ENCODE results near the gene SLC37A1. TPM values are rescaled to one million over a fixed set of nuclear protein-coding genes. Genes with fewer than 3 reads are reported as not detected.

The SLC37A1 gene
- total and polyA plus RNA-seq, 2 of the 13 experiments (the other 11 are each of a cell fraction or from before 2014, with no cell fraction given) = 0.22 to 0.40 TPM

DNA sequence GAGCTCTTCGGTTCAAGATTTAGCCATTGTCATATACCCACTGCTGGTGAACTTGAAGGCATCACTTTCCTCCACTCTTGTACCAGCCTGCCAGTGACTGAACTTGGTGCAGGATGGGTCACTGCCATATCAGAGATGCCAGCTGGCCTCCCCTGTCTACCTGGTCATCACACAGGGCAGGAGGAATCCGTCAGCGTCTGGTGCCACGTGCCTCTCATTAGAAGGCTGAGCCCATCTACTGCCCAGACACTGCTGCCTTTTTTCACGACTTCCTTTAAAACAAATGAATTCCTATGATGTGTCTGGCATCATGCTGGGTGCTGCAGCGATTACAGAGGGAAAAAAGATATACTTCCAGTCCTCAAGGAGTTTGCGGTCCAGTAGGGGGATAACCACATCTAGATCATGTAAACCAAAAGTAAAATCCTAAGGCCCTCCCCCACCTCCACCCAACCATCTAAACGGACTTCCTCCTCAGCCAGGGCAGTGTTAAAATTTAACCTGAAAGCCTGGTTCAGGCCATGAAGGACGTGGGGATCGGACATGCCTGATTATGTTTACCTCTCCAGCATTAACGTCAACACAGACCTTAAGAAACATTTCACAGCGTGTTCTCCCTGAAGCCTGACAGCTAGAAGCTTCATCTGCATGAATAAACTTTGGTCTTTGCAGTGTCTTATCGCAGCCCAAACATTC, 110.6 kb downstream of the SLC37A1 start (continued):
- TF ChIP-seq, protein P1, sequence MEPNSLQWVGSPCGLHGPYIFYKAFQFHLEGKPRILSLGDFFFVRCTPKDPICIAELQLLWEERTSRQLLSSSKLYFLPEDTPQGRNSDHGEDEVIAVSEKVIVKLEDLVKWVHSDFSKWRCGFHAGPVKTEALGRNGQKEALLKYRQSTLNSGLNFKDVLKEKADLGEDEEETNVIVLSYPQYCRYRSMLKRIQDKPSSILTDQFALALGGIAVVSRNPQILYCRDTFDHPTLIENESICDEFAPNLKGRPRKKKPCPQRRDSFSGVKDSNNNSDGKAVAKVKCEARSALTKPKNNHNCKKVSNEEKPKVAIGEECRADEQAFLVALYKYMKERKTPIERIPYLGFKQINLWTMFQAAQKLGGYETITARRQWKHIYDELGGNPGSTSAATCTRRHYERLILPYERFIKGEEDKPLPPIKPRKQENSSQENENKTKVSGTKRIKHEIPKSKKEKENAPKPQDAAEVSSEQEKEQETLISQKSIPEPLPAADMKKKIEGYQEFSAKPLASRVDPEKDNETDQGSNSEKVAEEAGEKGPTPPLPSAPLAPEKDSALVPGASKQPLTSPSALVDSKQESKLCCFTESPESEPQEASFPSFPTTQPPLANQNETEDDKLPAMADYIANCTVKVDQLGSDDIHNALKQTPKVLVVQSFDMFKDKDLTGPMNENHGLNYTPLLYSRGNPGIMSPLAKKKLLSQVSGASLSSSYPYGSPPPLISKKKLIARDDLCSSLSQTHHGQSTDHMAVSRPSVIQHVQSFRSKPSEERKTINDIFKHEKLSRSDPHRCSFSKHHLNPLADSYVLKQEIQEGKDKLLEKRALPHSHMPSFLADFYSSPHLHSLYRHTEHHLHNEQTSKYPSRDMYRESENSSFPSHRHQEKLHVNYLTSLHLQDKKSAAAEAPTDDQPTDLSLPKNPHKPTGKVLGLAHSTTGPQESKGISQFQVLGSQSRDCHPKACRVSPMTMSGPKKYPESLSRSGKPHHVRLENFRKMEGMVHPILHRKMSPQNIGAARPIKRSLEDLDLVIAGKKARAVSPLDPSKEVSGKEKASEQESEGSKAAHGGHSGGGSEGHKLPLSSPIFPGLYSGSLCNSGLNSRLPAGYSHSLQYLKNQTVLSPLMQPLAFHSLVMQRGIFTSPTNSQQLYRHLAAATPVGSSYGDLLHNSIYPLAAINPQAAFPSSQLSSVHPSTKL (CRISPR knock-in tag; IDR thresholded peaks at IDR 0.05) = peak; percentile 41; the same call in 1 of the 2 replicates
- TF ChIP-seq POLR2AphosphoS5 (IDR thresholded peaks at IDR 0.05; ENCODE audit: low read depth, low read length) (0 out of 2 replicates have a peak, but pooled peaks have one; percentile 27), TEAD3 (CRISPR knock-in tag; optimal IDR thresholded peaks at IDR 0.05; ENCODE audit: borderline replicate concordance) (no peak), ATF7 (IDR thresholded peaks at IDR 0.05) (no peak), ATF7 (CRISPR knock-in tag; IDR thresholded peaks at IDR 0.05) (0 out of 2 replicates have a peak, but pooled peaks have one; percentile 12), KAT8 (CRISPR knock-in tag; IDR thresholded peaks at IDR 0.05) (peak; percentile 34; the same call in 1 of the 2 replicates), ZNF772 (CRISPR knock-in tag; IDR thresholded peaks at IDR 0.05) (peak; percentile 29; the same call in 1 of the 2 replicates), ZMAT3 (CRISPR knock-in tag; conservative IDR thresholded peaks at IDR 0.05) (0 out of 2 replicates have a peak, but pooled peaks have one; percentile 43), ZNF556 (CRISPR knock-in tag; IDR thresholded peaks at IDR 0.05; ENCODE audit: borderline replicate concordance) (0 out of 2 replicates have a peak, but pooled peaks have one; percentile 38), SP2 (CRISPR knock-in tag; IDR thresholded peaks at IDR 0.05) (no peak), ASH2L (IDR thresholded peaks at IDR 0.05; ENCODE audit: insufficient read length, low read depth, low read length) (peak; percentile 16), ZNF816 (CRISPR knock-in tag; IDR thresholded peaks at IDR 0.05; ENCODE audit: borderline replicate concordance) (peak; percentile 62; the same call in 1 of the 2 replicates), PHF20 (CRISPR knock-in tag; IDR thresholded peaks at IDR 0.05) (no peak), SMYD3 (CRISPR knock-in tag; IDR thresholded peaks at IDR 0.05) (0 out of 2 replicates have a peak, but pooled peaks have one; percentile 39), HHEX (CRISPR knock-in tag; IDR thresholded peaks at IDR 0.05) (no peak), ZNF724P (CRISPR knock-in tag; IDR thresholded peaks at IDR 0.05; ENCODE audit: borderline replicate concordance) (no peak), ZNF792 (CRISPR knock-in tag; IDR thresholded peaks at IDR 0.05) (no peak), SPEN (CRISPR knock-in tag; IDR thresholded peaks at IDR 0.05; ENCODE audit: low read depth) (no peak), MED8 (CRISPR knock-in tag; IDR thresholded peaks at IDR 0.05; ENCODE audit: insufficient replicate concordance) (no peak), NFYC (CRISPR knock-in tag; IDR thresholded peaks at IDR 0.05) (no peak), GTF2F1 (IDR thresholded peaks at IDR 0.05; ENCODE audit: low read length) (no peak), AGO2 (optimal IDR thresholded peaks at IDR 0.05; ENCODE audit: low read depth, low read length) (no peak)
- TF ChIP-seq, protein P2, sequence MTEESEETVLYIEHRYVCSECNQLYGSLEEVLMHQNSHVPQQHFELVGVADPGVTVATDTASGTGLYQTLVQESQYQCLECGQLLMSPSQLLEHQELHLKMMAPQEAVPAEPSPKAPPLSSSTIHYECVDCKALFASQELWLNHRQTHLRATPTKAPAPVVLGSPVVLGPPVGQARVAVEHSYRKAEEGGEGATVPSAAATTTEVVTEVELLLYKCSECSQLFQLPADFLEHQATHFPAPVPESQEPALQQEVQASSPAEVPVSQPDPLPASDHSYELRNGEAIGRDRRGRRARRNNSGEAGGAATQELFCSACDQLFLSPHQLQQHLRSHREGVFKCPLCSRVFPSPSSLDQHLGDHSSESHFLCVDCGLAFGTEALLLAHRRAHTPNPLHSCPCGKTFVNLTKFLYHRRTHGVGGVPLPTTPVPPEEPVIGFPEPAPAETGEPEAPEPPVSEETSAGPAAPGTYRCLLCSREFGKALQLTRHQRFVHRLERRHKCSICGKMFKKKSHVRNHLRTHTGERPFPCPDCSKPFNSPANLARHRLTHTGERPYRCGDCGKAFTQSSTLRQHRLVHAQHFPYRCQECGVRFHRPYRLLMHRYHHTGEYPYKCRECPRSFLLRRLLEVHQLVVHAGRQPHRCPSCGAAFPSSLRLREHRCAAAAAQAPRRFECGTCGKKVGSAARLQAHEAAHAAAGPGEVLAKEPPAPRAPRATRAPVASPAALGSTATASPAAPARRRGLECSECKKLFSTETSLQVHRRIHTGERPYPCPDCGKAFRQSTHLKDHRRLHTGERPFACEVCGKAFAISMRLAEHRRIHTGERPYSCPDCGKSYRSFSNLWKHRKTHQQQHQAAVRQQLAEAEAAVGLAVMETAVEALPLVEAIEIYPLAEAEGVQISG (CRISPR knock-in tag; IDR thresholded peaks at IDR 0.05) = 0 out of 2 replicates have a peak, but pooled peaks have one; percentile 41
- TF ChIP-seq, protein P3, sequence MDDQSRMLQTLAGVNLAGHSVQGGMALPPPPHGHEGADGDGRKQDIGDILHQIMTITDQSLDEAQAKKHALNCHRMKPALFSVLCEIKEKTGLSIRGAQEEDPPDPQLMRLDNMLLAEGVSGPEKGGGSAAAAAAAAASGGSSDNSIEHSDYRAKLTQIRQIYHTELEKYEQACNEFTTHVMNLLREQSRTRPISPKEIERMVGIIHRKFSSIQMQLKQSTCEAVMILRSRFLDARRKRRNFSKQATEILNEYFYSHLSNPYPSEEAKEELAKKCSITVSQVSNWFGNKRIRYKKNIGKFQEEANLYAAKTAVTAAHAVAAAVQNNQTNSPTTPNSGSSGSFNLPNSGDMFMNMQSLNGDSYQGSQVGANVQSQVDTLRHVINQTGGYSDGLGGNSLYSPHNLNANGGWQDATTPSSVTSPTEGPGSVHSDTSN (CRISPR knock-in tag; IDR thresholded peaks at IDR 0.05; ENCODE audit: borderline replicate concordance) = no peak

Data from HepG2 (cell line).